OCI-LY1 (cell line): ENCODE results near the gene S100B.

ENCODE experiments used
- H2AFZ ChIP-seq: fragments of 200-600 bp; sonication (generic), shearing (Covaris generic); 2 replicates; pipeline ENCODE4 v1.6.0; 2014; ENCODE audit warnings: antibody characterized with exemption, mild to moderate bottlenecking, low read length
- H3F3A ChIP-seq: fragments of 200-600 bp; sonication (generic), shearing (Covaris generic); 2 replicates; pipeline ENCODE4 v1.6.0; 2014; ENCODE audit warnings: mild to moderate bottlenecking, antibody characterized with exemption, low read length, moderate library complexity; ENCODE audit not compliant: insufficient read depth
- H3K27ac ChIP-seq: fragments of 200-600 bp; sonication (generic); 2 replicates; pipeline ENCODE4 v1.5.1; 2014; ENCODE audit warnings: low read length, mixed run types, mild to moderate bottlenecking, low read depth; ENCODE audit not compliant: poor library complexity, severe bottlenecking
- H3K27me3 ChIP-seq: fragments of 200-600 bp; sonication (generic); 2 replicates; pipeline ENCODE4 v1.6.0; 2014; ENCODE audit warnings: antibody characterized with exemption, mild to moderate bottlenecking, low read length, moderate library complexity; ENCODE audit not compliant: insufficient read depth
- H3K36me3 ChIP-seq: fragments of 200-600 bp; sonication (generic); 2 replicates; pipeline ENCODE4 v1.6.1; 2014; ENCODE audit warnings: mild to moderate bottlenecking, antibody characterized with exemption, low read length, moderate library complexity, mixed read lengths; ENCODE audit not compliant: insufficient read depth
- H3K4me1 ChIP-seq: fragments of 200-600 bp; sonication (generic); 2 replicates; pipeline ENCODE4 v1.5.1; 2014; ENCODE audit warnings: mild to moderate bottlenecking, low read length, moderate library complexity; ENCODE audit not compliant: insufficient read depth, severe bottlenecking
- H3K4me2 ChIP-seq: fragments of 200-600 bp; sonication (generic), shearing (Covaris generic); 2 replicates; pipeline ENCODE4 v1.6.1; 2014; ENCODE audit warnings: low read length
- H3K4me3 ChIP-seq: fragments of 200-600 bp; sonication (generic); 2 replicates; pipeline ENCODE4 v1.5.1; 2014; ENCODE audit warnings: low read length, low read depth, mild to moderate bottlenecking, mixed read lengths; ENCODE audit not compliant: poor library complexity, severe bottlenecking
- H3K79me2 ChIP-seq: fragments of 200-600 bp; shearing (Covaris generic); 2 replicates; pipeline ENCODE4 v1.6.1; 2016; ENCODE audit warnings: mixed run types, low read length, mixed read lengths; ENCODE audit not compliant: insufficient read depth
- H3K9ac ChIP-seq: fragments of 200-600 bp; sonication (generic), shearing (Covaris generic); 2 replicates; pipeline ENCODE4 v1.6.1; 2014; ENCODE audit warnings: mild to moderate bottlenecking, low read length, mixed read lengths
- H3K9me2 ChIP-seq: fragments of 200-600 bp; sonication (generic), shearing (Covaris generic); 2 replicates; pipeline ENCODE4 v1.6.1; 2014; ENCODE audit warnings: low read depth, mild to moderate bottlenecking, low read length, mixed read lengths
- H3K9me3 ChIP-seq: fragments of 200-600 bp; shearing (Covaris generic); 2 replicates; pipeline ENCODE4 v1.6.1; 2014; ENCODE audit warnings: low read length, mixed read lengths
- H4K20me1 ChIP-seq: fragments of 200-600 bp; sonication (generic), shearing (Covaris generic); 2 replicates; pipeline ENCODE4 v1.6.0; 2016; ENCODE audit warnings: mild to moderate bottlenecking, low read length; ENCODE audit not compliant: insufficient read depth
- CTCF ChIP-seq: fragments of 200-600 bp; sonication (generic), shearing (Covaris generic); IDR thresholded peaks from 2 replicates; pipeline ENCODE4 v1.5.1; 2017; ENCODE audit warnings: mild to moderate bottlenecking, antibody characterized with exemption, low read length, moderate library complexity, mixed read lengths
- EZH2 ChIP-seq: fragments of 200-600 bp; sonication (generic), shearing (Covaris generic); IDR thresholded peaks from 2 replicates; pipeline ENCODE4 v1.8.0; 2017; ENCODE audit warnings: borderline replicate concordance, mixed run types, mild to moderate bottlenecking, antibody characterized with exemption, low read length, moderate library complexity, mixed read lengths

Gene S100B

GRCh38 chr21:46608672-46609111 lies 3.8 kb upstream of the S100B start:
- Histone ChIP-seq H3K9me2 (no peaks in the 10 kb centered on the region), H4K20me1 (no peaks in the 10 kb centered on the region), H3K4me2 (no peak overlapping the region), H3K9me3 (peaks cover 3% of the 10 kb centered on the region; the same call in 1 of the 2 replicates), H3K79me2 (no peaks in the 10 kb centered on the region), H2AFZ (no peak overlapping the region), H3K36me3 (no peaks in the 10 kb centered on the region), H3K27ac (no peak overlapping the region), H3K9ac (no peak overlapping the region), H3F3A (no peaks in the 10 kb centered on the region), H3K4me3 (no peak overlapping the region), H3K4me1 (no peaks in the 10 kb centered on the region), H3K27me3 (peaks cover 3% of the 10 kb centered on the region; the same call in 1 of the 2 replicates)
- TF ChIP-seq CTCF (no peak), EZH2 (no peak)

DNA sequence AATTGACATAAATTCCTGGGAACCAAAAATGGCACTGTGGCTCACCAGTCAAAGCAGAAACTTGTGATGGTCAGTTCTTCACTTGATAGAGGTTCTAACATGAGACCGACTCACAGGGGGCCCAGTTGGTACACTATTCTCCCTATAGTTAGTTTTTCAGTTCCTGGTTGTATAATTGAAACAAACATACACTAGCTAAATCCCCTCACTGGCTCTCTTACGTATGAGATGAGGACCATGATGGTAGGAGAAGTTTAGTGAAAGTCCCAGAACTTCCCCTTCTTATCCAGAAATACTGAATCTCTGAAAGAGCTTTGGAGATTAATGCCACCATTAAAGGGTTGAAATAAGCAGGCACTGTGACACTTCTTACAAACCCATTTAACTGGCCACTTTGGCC lies 2.8 kb upstream of the S100B start:
- peaks cover 3% of the 10 kb centered on the region; the same call in 1 of the 2 replicates for H3K27me3 ChIP-seq
- H3K4me2 ChIP-seq: no peak overlapping the region

GRCh38 chr21:46606427-46606813 lies 1.5 kb upstream of the S100B start:
- Histone ChIP-seq H3K4me1 (no peaks in the 10 kb centered on the region), H3K4me2 (no peak overlapping the region), H3K27ac (no peak overlapping the region), H3K79me2 (no peaks in the 10 kb centered on the region), H4K20me1 (no peaks in the 10 kb centered on the region), H3K27me3 (peaks cover 3% of the 10 kb centered on the region; the same call in 1 of the 2 replicates), H3K36me3 (no peaks in the 10 kb centered on the region), H3K9me3 (peaks cover 3% of the 10 kb centered on the region; the same call in 1 of the 2 replicates), H3K9ac (no peak overlapping the region), H3K4me3 (no peak overlapping the region), H3F3A (no peaks in the 10 kb centered on the region), H2AFZ (no peak overlapping the region), H3K9me2 (no peaks in the 10 kb centered on the region)
- no peak for TF ChIP-seq CTCF
- no peak for TF ChIP-seq EZH2

More for the DNA sequence above, 2.8 kb upstream of the S100B start:
- Histone ChIP-seq H2AFZ (no peak overlapping the region), H3K9me2 (no peaks in the 10 kb centered on the region), H3K9me3 (peaks cover 3% of the 10 kb centered on the region; the same call in 1 of the 2 replicates), H3K27ac (no peak overlapping the region), H3K4me1 (no peaks in the 10 kb centered on the region), H3K4me3 (no peak overlapping the region), H3K36me3 (no peaks in the 10 kb centered on the region), H3K9ac (no peak overlapping the region), H4K20me1 (no peaks in the 10 kb centered on the region), H3K79me2 (no peaks in the 10 kb centered on the region), H3F3A (no peaks in the 10 kb centered on the region)
- TF ChIP-seq EZH2 (no peak), CTCF (no peak)
